Left cardiac atrium (tissue), 4 donors: ENCODE results near the gene SMG9. TPM values are rescaled to one million over a fixed set of nuclear protein-coding genes. Genes with fewer than 3 reads are reported as not detected.
"Not testable (repeated sequence)": the region's sequence is repeated elsewhere in the genome, so short reads cannot be mapped to it uniquely, and the experiment has no call there.

Experiments
- ATAC-seq, 2 donors: fragments of 200-7000 bp; cut with Tn5 transposase; one replicate each; pipeline ENCODE4 v1.9.1; 2020; ENCODE audit warnings: mild to moderate bottlenecking in 2 of 2, moderate library complexity in 2 of 2
- DNase-seq: peaks from one replicate; pipeline ENCODE4 v3.0.0-alpha.2; 2020
- intact Hi-C, 2 donors: fragments of 100-400 bp; cut with DNase I; formaldehyde crosslinking; loops; one replicate each; pipeline versions ENCODE4 v1.14.1 to v1.15.1; 2022 to 2023
- total RNA-seq, 2 donors: library from RNA; stranded (reverse); fragmentation: NEBNext Ultra II Directional; extraction: Animal tissue kit (Norgen Biotek cat#: 25700); gene quantifications; one replicate each; pipeline ENCODE4 v1.2.1, GENCODE V29; 2021
- donor health status: DM: no; HTN: yes; CAD: no.
- donor health status: DM: no; HTN: yes; CAD: no; lungs with severe emphysema.
- donor health status: DM: yes; HTN: yes; CAD: no.
- donor health status: Dilated cardiomyopathy.

The SMG9 gene
- total RNA-seq, 2 donors from 2014 or later = 19.4 to 22.1 TPM

DNA sequence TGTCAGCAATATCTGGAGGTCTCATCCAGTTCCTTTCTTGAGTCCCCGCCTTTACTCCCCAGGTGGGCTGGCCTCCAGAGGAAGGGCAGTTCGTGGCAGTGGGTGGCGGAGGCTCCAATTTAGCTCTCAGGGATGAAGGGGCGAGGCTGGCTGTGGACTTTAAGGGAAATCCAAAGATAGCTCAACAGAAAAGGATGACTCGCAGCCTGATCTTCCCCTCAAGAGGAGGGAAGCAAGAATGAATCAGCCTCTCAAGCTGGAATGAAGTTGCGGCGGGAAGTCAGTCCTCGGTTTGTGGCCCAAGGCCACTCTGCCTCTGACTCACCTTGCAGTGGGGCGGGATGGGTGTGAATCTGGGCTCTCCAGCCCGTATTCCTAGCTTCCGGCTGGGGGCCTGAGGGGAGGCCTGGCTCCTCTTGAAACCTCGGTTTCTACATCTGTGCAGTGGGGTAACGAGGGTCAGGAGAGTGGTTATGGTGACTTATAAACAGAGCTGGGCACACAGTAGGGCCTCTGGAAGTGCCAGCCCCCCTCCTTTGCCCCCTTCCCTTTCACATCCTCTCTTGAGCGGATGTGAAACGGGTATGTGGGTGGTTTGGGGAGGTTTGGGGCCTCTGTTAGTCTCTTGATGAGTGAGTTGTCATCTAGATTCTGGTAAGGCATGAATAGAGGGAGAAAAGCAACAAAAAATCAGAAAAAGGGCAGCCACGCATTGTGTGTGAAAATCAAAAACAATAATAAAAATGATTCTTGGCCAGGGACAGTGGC, 10.5 kb upstream of the SMG9 start:
- intact Hi-C loops = no loop called here
- DNase-seq (peak; percentile 80), ATAC-seq (peak; percentile 61 to 90)

GRCh38 chr19:43764684-43765083, 9.9 kb upstream of the SMG9 start:
- intact Hi-C loops, DNase-seq: not testable (repeated sequence)
- ATAC-seq = peak in 1 of 2 donors; percentile 39

GRCh38 chr19:43763473-43763939, 8.7 kb upstream of the SMG9 start:
- intact Hi-C loops = no loop called here
- no peak for DNase-seq

GRCh38 chr19:43762814-43763213, 8.1 kb upstream of the SMG9 start:
- DNase-seq (no peak), ATAC-seq (no peak)
- intact Hi-C loops = no loop called here

More at GRCh38 chr19:43763473-43763939, 8.7 kb upstream of the SMG9 start:
- peak in 1 of 2 donors; percentile 61 for ATAC-seq

DNA sequence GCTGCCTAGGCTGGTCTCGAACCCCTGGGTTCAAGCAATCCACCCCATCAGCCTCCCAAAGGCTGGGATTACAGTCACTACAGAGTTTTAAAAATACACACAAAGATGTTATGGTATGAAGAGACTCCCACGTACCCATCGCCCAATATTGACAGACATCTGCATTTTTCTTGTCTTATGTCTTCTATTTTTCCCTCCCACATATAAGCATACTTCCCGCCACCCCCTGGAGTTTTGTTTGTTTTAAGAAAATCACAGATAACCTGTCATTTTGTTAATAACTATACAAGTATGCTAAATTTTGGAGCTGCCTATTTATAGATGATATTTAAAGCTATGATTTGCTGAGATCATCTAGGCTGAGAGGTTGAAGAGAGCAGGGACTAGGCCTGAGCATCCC, 6.2 kb upstream of the SMG9 start:
- no peak for DNase-seq
- intact Hi-C loops = no loop called here
- no peak for ATAC-seq

- ATAC-seq (no peak), DNase-seq (no peak)
- intact Hi-C loops = no loop called here
Observed at GRCh38 chr19:43759515-43759914, 4.8 kb upstream of the SMG9 start.

GRCh38 chr19:43755256-43755801, 567 bp upstream of the SMG9 start:
- peak; percentile 62 to 70 for ATAC-seq
- peak; percentile 87 for DNase-seq
- intact Hi-C loops = no loop called here

- intact Hi-C loops = no loop called here
- DNase-seq (no peak), ATAC-seq (no peak)
Observed at GRCh38 chr19:43754253-43754502, 584 bp downstream of the SMG9 start.

- ATAC-seq = no peak
- DNase-seq = no peak
- intact Hi-C loops = no loop called here
Observed at GRCh38 chr19:43752287-43752875, 2.4 kb downstream of the SMG9 start.

DNA sequence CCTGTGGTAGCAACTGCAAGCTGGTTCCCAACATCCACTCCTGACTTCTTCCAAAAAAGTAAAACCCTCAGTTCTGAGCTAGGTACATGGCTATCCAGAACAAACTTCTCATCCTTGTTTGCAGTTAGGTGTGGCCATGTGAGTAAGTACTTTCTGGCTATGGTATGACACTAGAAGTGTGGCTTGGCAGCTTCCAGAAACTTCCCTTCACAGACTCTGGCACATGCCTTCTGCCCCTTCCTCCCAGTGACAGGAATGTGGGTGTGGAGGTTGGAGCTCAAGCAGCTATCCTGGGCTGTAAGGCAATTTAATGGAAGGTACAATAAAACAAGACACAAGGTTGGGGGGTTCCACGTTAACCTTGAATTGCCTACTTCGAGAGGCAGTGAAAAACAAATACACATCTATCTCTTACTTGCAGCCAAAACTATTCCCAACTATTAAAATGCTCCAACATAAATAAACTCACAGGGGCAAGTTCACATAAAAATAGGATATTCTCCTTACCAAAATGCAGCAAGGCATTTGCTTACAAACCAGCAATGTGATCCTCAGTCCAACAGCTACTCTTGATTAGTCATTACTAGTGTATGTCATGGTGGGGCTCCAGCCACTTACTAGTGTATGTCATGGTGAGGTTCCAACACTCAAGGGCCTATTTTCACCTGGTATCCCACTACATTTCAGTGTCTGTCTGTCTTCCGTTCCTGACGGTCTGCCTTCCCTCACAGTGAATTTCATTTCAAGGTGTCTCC, 3.1 kb downstream of the SMG9 start:
- ATAC-seq (no peak), DNase-seq (no peak)
- intact Hi-C loops = no loop called here

DNA sequence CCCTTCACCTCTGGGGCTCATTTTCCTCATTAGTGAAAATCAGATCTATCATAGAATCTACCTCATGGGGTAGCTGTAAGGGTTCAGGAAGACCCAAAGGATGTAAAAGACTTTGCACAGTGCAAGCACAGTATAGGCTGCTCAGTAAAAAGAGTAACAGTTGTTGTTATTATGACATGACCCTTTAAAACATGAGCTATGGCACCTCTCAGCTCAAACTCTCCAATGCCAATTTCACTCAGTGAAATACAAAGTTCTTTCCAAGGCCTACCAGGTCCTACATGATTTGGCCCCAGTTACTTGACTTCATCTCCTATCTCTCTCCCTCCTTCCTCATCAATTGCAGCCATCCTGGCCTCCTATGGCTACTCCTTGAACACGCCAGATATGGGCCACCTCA, 4.9 kb downstream of the SMG9 start:
- ATAC-seq (no peak), DNase-seq (no peak)
- intact Hi-C loops = loop anchor here in 1 of 2 donors (5.0 kb wide), 1 partner anchor 32 kb away; the partner anchor contains the start of gene KCNN4

GRCh38 chr19:43749152-43749551, 5.6 kb downstream of the SMG9 start:
- intact Hi-C loops = loop anchor here in 1 of 2 donors (5.0 kb wide), 1 partner anchor 33 kb away; the partner anchor contains the start of gene KCNN4
- no peak for ATAC-seq
- no peak for DNase-seq

- intact Hi-C loops = loop anchor here in 1 of 2 donors (5.0 kb wide), 1 partner anchor 34 kb away; the partner anchor contains the start of gene KCNN4
- ATAC-seq = no peak
- DNase-seq = no peak
Observed at GRCh38 chr19:43748685-43749084, 6.1 kb downstream of the SMG9 start.

DNA sequence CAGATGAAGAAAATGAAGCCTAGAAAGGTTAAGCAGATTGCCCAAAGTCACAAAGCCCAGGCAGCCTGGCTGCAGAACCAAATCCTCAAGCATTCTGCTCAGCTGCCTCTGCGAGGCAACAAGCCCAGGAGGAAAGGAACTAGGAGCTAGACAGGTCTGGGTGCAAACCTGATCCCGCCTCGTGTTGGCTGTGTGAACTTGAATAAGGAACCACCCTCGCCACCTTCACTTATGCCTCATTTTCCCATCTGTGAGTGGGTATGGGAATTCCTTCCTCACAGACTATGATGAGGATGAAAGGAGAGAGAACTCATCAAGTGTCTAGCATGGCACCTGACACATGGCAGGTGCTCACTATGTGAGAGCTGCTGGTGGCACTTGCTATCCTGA, 6.6 kb downstream of the SMG9 start:
- ATAC-seq = no peak
- intact Hi-C loops = loop anchor here in 1 of 2 donors (5.0 kb wide), 1 partner anchor 34 kb away; the partner anchor contains the start of gene KCNN4
- no peak for DNase-seq

DNA sequence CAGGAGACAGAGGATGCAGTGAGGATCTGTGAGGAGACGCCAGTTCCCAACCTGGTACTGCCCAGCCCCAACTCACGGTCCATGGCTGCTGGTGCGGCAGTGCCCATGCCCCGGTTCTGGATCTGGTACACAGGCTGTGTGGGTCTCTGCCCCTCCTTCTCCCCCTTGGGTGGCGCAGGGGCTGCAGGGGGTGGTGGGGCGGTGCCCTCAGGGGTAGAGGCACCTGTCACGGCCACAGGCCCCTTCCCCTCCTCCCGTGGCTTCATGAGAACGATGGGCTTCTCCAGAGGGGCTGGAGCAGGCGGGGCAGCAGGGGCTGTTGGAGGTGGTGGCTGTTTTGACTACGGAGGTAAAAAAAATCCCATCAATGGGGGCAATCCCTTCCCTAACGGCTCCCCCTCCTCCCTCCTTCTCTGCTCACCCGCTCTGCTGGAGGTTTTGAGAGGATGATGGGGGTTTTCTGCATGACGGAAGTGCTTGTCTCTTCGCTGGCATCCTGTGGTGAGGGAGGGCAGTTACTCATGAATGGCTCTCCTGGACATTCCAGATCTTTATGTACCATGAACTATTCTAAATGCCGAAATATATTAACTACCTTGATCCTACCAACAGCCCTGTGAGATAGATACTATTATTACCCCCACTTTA, 7.1 kb downstream of the SMG9 start:
- intact Hi-C loops = loop anchor here in 1 of 2 donors (5.0 kb wide), 1 partner anchor 35 kb away; the partner anchor contains the start of gene KCNN4
- no peak for DNase-seq
- ATAC-seq = no peak

GRCh38 chr19:43743059-43743458, 11.7 kb downstream of the SMG9 start:
- no peak for ATAC-seq
- intact Hi-C loops = no loop called here

DNA sequence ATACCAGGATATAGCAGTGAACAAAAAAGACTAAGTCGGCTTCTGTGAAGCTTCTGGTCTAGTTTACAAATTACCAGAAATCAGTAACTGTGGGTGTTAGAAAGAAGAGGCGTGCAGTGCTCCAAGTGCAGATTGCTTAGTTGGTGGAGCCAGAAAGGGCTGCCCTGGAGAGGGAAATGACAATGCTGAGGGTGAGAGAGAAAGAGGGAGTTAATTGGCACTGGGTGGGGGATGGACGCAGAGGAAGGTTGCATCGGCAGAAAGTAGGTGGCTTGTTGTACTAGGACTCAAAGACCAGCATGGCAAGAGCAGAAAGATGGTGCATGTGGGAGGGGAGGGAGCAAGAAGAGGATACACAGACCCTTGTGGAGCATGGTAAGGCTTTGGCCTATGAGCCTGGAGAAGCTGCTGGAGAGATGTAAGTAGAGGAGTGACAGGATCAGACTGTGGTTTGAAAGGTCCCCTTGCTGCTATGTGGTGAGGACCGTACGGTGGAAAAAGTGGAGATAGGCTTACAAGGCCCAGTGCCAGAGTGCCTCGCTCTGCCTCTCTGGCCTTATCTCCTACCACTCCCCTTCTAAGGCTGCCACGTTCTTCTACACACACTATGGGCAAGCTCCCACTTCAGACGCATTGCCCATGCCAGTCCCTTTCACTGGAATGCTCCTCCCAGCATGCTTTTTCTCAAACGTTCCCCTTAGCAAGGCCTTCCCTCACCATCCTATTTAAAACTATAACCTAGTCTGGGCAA, 13.5 kb downstream of the SMG9 start:
- ATAC-seq = peak in 1 of 2 donors; percentile 16
- intact Hi-C loops = no loop called here
- no peak for DNase-seq

More at GRCh38 chr19:43743059-43743458, 11.7 kb downstream of the SMG9 start:
- DNase-seq = no peak
